HCT116 (cell line): ENCODE results near the gene PSEN2. TPM values are rescaled to one million over a fixed set of nuclear protein-coding genes. Genes with fewer than 3 reads are reported as not detected.

Experiments
- ATAC-seq: fragments of 200-7000 bp; cut with Tn5 transposase; 2 replicates; pipeline ENCODE4 v1.9.1; 2020; ENCODE audit warnings: mild to moderate bottlenecking, moderate library complexity
- BruUV-seq: library from RNA; stranded (reverse); fragments of 400-500 nt; replicated peaks from 2 replicates; lab custom pipeline; 2021; lab: Mats Ljungman, UMichigan
- CTCF ChIA-PET: fragments of 300-600 bp; sonication (Branson Sonifier 250); formaldehyde crosslinking; loops from one replicate; lab custom pipeline; 2021; ENCODE audit warnings: antibody characterized with exemption; lab: Charles Lee
- POLR2A ChIA-PET: fragments of 300-600, 350-600 bp; sonication (Branson Sonifier 250); formaldehyde crosslinking; loops from one replicate; lab custom pipeline; 2021; ENCODE audit warnings: antibody characterized with exemption; lab: Charles Lee
- RAD21 ChIA-PET, 2 experiments: fragments of 300-600 bp; sonication (Branson Sonifier 250); formaldehyde crosslinking; loops; one replicate each; lab custom pipeline; 2023; ENCODE audit warnings: low total read pairs in 2 of 2; ENCODE audit not compliant: uncharacterized antibody in 2 of 2, unreplicated experiment in 2 of 2, low non-redundant PET in 1 of 2; lab: Charles Lee
- DNase-seq: peaks from one replicate; pipeline ENCODE4 v3.0.0-alpha.2; 2010; ENCODE audit warnings: low read depth, low spot score
- H2AFZ ChIP-seq: fragments of 200-600 bp; shearing (Covaris generic), sonication (generic); 2 replicates; pipeline ENCODE4 v1.6.1; 2017; ENCODE audit warnings: low read depth, mixed run types, mixed read lengths, antibody characterized with exemption, low read length; ENCODE audit not compliant: poor library complexity, severe bottlenecking
- H3K27ac ChIP-seq: 2 replicates; pipeline ENCODE4 v1.5.1; 2012; ENCODE audit warnings: low read depth, low read length
- H3K27me3 ChIP-seq: fragments of 200-600 bp; sonication (generic); 2 replicates; pipeline ENCODE4 v1.6.1; 2016; ENCODE audit warnings: mixed run types, low read length, mixed read lengths; ENCODE audit not compliant: insufficient read depth
- H3K36me3 ChIP-seq, 2 experiments: fragments of 200-500 bp in 1 of 2; fragments of 200-600 bp in 1 of 2; sonication (Bioruptor generic) in 1 of 2; sonication (generic) in 1 of 2; 2 replicates each; pipeline versions ENCODE4 v1.5.1 to v1.6.1; 2014 to 2016; ENCODE audit warnings: low read length in 2 of 2, inconsistent platforms in 1 of 2, mixed read lengths in 1 of 2, mixed run types in 1 of 2; ENCODE audit not compliant: insufficient read depth in 2 of 2, control insufficient read depth in 1 of 2
- H3K4me1 ChIP-seq, 2 experiments: fragments of 200-600 bp in 1 of 2; sonication (generic) in 1 of 2; 2 replicates each; pipeline versions ENCODE4 v1.5.1 to v1.6.1; 2012 to 2017; ENCODE audit warnings: low read length in 2 of 2, inconsistent platforms in 1 of 2, mild to moderate bottlenecking in 1 of 2, mixed read lengths in 1 of 2, mixed run types in 1 of 2, moderate library complexity in 1 of 2; ENCODE audit not compliant: insufficient read depth in 2 of 2, control insufficient read depth in 1 of 2
- H3K4me2 ChIP-seq: fragments of 200-600 bp; sonication (generic); 2 replicates; pipeline ENCODE4 v1.6.1; 2017; ENCODE audit warnings: mixed run types, low read length, mixed read lengths
- H3K4me3 ChIP-seq, 2 experiments: fragments of 200-600 bp in 1 of 2; sonication (generic) in 1 of 2; replicated peaks in 1 of 2; 2 replicates each; pipeline ENCODE4 v1.5.1; 2011 to 2016; ENCODE audit warnings: low read length in 2 of 2, control low read depth in 1 of 2, low read depth in 1 of 2, mild to moderate bottlenecking in 1 of 2, mixed read lengths in 1 of 2, mixed run types in 1 of 2
- H3K79me2 ChIP-seq: fragments of 200-600 bp; sonication (generic); 2 replicates; pipeline ENCODE4 v1.6.1; 2017; ENCODE audit warnings: mild to moderate bottlenecking, mixed run types, low read length, moderate library complexity, mixed read lengths; ENCODE audit not compliant: insufficient read depth
- H3K9ac ChIP-seq: fragments of 200-600 bp; sonication (generic); 2 replicates; pipeline ENCODE4 v1.6.1; 2016; ENCODE audit warnings: low read length, mixed read lengths
- H3K9me2 ChIP-seq: fragments of 200-600 bp; sonication (generic), shearing (Covaris generic); 2 replicates; pipeline ENCODE4 v1.6.1; 2017; ENCODE audit warnings: mixed run types, mild to moderate bottlenecking, moderate library complexity; ENCODE audit not compliant: insufficient read depth
- H3K9me3 ChIP-seq, 2 experiments: fragments of 200-500 bp in 1 of 2; fragments of 200-600 bp in 1 of 2; sonication (Bioruptor generic) in 1 of 2; sonication (generic) in 1 of 2; 2 replicates each; pipeline ENCODE4 v1.6.1; 2014 to 2017; ENCODE audit warnings: low read length in 2 of 2, mixed read lengths in 2 of 2, inconsistent platforms in 1 of 2, low read depth in 1 of 2, mild to moderate bottlenecking in 1 of 2, mixed run types in 1 of 2, moderate library complexity in 1 of 2; ENCODE audit not compliant: control insufficient read depth in 1 of 2, insufficient read depth in 1 of 2
- H4K20me1 ChIP-seq: fragments of 200-600 bp; sonication (generic), shearing (Covaris generic); 2 replicates; pipeline ENCODE4 v1.6.1; 2017; ENCODE audit warnings: mixed run types, mild to moderate bottlenecking, moderate library complexity; ENCODE audit not compliant: insufficient read depth
- CEBPB ChIP-seq: IDR thresholded peaks from 2 replicates; pipeline ENCODE4 v1.6.1; 2012; ENCODE audit warnings: low read depth
- EGR1 ChIP-seq: IDR thresholded peaks from 2 replicates; pipeline ENCODE4 v1.6.1; 2012; ENCODE audit warnings: low read depth
- EZH2 ChIP-seq: fragments of 200-600 bp; sonication (generic); IDR thresholded peaks from 2 replicates; pipeline ENCODE4 v1.6.1; 2017; ENCODE audit warnings: antibody characterized with exemption, mixed run types
- EZH2phosphoT487 ChIP-seq: fragments of 200-600 bp; IDR thresholded peaks from 2 replicates; pipeline ENCODE4 v1.6.1; 2018; ENCODE audit warnings: antibody characterized with exemption, borderline replicate concordance
- FOSL1 ChIP-seq: IDR thresholded peaks from 2 replicates; pipeline ENCODE4 v1.6.1; 2012; ENCODE audit warnings: low read depth
- POLR2A ChIP-seq: IDR thresholded peaks from 2 replicates; pipeline ENCODE4 v1.7.0; 2011; ENCODE audit warnings: borderline replicate concordance; ENCODE audit not compliant: insufficient read depth, insufficient read length; ENCODE audit errors: extremely low read depth
- POLR2AphosphoS5 ChIP-seq: IDR thresholded peaks from 2 replicates; pipeline ENCODE4 v1.6.1; 2011; ENCODE audit warnings: mild to moderate bottlenecking, low read depth, low read length, moderate library complexity
- RAD21 ChIP-seq: IDR thresholded peaks from 2 replicates; pipeline ENCODE4 v1.6.1; 2012; ENCODE audit warnings: low read depth, mild to moderate bottlenecking
- SP1 ChIP-seq: IDR thresholded peaks from 2 replicates; pipeline ENCODE4 v1.6.1; 2012; ENCODE audit warnings: low read depth
- SRF ChIP-seq: IDR thresholded peaks from 2 replicates; pipeline ENCODE4 v1.6.1; 2012; ENCODE audit warnings: low read depth
- TCF7L2 ChIP-seq: IDR thresholded peaks from 2 replicates; pipeline ENCODE4 v1.7.0; 2011; ENCODE audit warnings: borderline replicate concordance, inconsistent platforms; ENCODE audit not compliant: insufficient read depth, insufficient read length; ENCODE audit errors: extremely low read depth
- YY1 ChIP-seq: IDR thresholded peaks from 2 replicates; pipeline ENCODE4 v1.6.1; 2011; ENCODE audit warnings: low read length, low read depth, moderate library complexity, mild to moderate bottlenecking; ENCODE audit not compliant: insufficient replicate concordance; ENCODE audit errors: extremely low read depth
- ZFX ChIP-seq: fragments of 450-650 bp; IDR thresholded peaks from 2 replicates; pipeline ENCODE4 v1.6.1; 2017
- ZNF274 ChIP-seq: fragments of 200-500 bp; sonication (Bioruptor generic); IDR thresholded peaks from 2 replicates; pipeline ENCODE4 v1.6.1; 2014; ENCODE audit warnings: mild to moderate bottlenecking, low read depth, low read length, inconsistent platforms
- intact Hi-C: fragments of 100-400 bp; cut with micrococcal nuclease; formaldehyde crosslinking; loops from 2 replicates; pipeline ENCODE4 v1.10.0; 2022
- total RNA-seq: library from RNA; stranded (reverse); gene quantifications from one replicate; pipeline ENCODE4 v1.2.1, GENCODE V29; 2021; ENCODE audit not compliant: unreplicated experiment
- TF ChIP-seq, protein P1 (sequence below), 3 experiments: fragments of 200-600 bp in 1 of 3; sonication (generic) in 1 of 3; IDR thresholded peaks in 2 of 3; conservative IDR thresholded peaks in 1 of 3; 2 replicates each; pipeline ENCODE4 v1.5.1; 2012 to 2017; ENCODE audit warnings: low read depth in 2 of 3, low read length in 2 of 3, antibody characterized with exemption in 1 of 3, borderline replicate concordance in 1 of 3, control low read depth in 1 of 3, mild to moderate bottlenecking in 1 of 3, mixed read lengths in 1 of 3, mixed run types in 1 of 3, moderate library complexity in 1 of 3; ENCODE audit not compliant: insufficient read depth in 1 of 3
- TF ChIP-seq, protein P2 (sequence below): IDR thresholded peaks from 2 replicates; pipeline ENCODE4 v1.6.1; 2011; ENCODE audit warnings: mild to moderate bottlenecking, low read length, moderate library complexity; ENCODE audit not compliant: insufficient replicate concordance; ENCODE audit errors: extremely low read depth
- TF ChIP-seq, protein P3 (sequence below): IDR thresholded peaks from 2 replicates; pipeline ENCODE4 v1.6.1; 2012
- TF ChIP-seq, protein P4 (sequence below): IDR thresholded peaks from 2 replicates; pipeline ENCODE4 v1.6.1; 2012; ENCODE audit warnings: low read depth
- TF ChIP-seq, protein P5 (sequence below): IDR thresholded peaks from 2 replicates; pipeline ENCODE4 v1.6.1; 2012

PSEN2 gene
- total RNA-seq, 1 experiment from 2014 or later, result 28.5 TPM

DNA sequence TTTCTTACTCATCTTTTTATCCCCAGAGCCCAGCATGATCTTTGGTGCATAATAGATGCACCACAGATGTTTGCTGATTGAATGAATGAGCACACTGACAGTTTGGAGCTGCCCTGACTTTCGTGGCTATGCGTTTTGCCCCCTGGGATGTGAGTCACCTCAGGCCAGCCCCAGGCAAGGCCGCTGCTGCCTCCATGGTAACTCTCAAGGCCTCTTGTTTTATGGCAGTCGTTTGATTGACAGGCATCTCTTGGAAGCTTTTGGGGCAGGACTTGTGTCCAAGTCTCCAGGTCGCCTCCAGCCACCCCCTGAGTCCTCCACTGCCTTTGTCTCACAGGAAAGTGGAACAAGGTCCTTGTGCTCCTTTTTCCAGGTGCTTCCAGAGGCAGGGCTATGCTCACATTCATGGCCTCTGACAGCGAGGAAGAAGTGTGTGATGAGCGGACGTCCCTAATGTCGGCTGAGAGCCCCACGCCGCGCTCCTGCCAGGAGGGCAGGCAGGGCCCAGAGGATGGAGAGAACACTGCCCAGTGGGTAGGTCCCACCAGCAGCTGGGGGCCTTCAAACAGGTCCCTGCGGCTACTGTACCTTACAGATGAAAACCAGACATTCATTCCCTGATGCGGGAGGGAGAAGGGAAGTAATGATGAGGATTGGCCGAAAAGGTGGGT, 11.2 kb downstream of the PSEN2 start:
- BruUV-seq, result no TSS peak
- H4K20me1 ChIP-seq, result no peaks in the 10 kb centered on the region
- CTCF ChIA-PET, result no interaction called here
- no peak for DNase-seq
- H3K4me3 ChIP-seq, result no peak overlapping the region
- H3K27me3 ChIP-seq, result no peaks in the 10 kb centered on the region
- POLR2A ChIA-PET, result no interaction called here
- TF ChIP-seq SRF (no peak), ZFX (no peak), EZH2 (no peak), SP1 (no peak), TCF7L2 (no peak), FOSL1 (no peak), RAD21 (no peak), POLR2AphosphoS5 (no peak), EZH2phosphoT487 (no peak), YY1 (no peak), CEBPB (no peak), EGR1 (no peak), ZNF274 (no peak), POLR2A (no peak)
- TF ChIP-seq, protein P1, sequence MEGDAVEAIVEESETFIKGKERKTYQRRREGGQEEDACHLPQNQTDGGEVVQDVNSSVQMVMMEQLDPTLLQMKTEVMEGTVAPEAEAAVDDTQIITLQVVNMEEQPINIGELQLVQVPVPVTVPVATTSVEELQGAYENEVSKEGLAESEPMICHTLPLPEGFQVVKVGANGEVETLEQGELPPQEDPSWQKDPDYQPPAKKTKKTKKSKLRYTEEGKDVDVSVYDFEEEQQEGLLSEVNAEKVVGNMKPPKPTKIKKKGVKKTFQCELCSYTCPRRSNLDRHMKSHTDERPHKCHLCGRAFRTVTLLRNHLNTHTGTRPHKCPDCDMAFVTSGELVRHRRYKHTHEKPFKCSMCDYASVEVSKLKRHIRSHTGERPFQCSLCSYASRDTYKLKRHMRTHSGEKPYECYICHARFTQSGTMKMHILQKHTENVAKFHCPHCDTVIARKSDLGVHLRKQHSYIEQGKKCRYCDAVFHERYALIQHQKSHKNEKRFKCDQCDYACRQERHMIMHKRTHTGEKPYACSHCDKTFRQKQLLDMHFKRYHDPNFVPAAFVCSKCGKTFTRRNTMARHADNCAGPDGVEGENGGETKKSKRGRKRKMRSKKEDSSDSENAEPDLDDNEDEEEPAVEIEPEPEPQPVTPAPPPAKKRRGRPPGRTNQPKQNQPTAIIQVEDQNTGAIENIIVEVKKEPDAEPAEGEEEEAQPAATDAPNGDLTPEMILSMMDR (IDR thresholded peaks at IDR 0.05 in 2 of 3, conservative IDR thresholded peaks at IDR 0.05 in 1 of 3; ENCODE audit: borderline replicate concordance in 1 of 3, insufficient read depth in 1 of 3, low read depth in 2 of 3, low read length in 2 of 3), result no peak
- TF ChIP-seq, protein P2, sequence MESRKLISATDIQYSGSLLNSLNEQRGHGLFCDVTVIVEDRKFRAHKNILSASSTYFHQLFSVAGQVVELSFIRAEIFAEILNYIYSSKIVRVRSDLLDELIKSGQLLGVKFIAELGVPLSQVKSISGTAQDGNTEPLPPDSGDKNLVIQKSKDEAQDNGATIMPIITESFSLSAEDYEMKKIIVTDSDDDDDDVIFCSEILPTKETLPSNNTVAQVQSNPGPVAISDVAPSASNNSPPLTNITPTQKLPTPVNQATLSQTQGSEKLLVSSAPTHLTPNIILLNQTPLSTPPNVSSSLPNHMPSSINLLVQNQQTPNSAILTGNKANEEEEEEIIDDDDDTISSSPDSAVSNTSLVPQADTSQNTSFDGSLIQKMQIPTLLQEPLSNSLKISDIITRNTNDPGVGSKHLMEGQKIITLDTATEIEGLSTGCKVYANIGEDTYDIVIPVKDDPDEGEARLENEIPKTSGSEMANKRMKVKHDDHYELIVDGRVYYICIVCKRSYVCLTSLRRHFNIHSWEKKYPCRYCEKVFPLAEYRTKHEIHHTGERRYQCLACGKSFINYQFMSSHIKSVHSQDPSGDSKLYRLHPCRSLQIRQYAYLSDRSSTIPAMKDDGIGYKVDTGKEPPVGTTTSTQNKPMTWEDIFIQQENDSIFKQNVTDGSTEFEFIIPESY, result no peak
- TF ChIP-seq, protein P3, sequence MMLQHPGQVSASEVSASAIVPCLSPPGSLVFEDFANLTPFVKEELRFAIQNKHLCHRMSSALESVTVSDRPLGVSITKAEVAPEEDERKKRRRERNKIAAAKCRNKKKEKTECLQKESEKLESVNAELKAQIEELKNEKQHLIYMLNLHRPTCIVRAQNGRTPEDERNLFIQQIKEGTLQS, result no peak
- TF ChIP-seq, protein P4, sequence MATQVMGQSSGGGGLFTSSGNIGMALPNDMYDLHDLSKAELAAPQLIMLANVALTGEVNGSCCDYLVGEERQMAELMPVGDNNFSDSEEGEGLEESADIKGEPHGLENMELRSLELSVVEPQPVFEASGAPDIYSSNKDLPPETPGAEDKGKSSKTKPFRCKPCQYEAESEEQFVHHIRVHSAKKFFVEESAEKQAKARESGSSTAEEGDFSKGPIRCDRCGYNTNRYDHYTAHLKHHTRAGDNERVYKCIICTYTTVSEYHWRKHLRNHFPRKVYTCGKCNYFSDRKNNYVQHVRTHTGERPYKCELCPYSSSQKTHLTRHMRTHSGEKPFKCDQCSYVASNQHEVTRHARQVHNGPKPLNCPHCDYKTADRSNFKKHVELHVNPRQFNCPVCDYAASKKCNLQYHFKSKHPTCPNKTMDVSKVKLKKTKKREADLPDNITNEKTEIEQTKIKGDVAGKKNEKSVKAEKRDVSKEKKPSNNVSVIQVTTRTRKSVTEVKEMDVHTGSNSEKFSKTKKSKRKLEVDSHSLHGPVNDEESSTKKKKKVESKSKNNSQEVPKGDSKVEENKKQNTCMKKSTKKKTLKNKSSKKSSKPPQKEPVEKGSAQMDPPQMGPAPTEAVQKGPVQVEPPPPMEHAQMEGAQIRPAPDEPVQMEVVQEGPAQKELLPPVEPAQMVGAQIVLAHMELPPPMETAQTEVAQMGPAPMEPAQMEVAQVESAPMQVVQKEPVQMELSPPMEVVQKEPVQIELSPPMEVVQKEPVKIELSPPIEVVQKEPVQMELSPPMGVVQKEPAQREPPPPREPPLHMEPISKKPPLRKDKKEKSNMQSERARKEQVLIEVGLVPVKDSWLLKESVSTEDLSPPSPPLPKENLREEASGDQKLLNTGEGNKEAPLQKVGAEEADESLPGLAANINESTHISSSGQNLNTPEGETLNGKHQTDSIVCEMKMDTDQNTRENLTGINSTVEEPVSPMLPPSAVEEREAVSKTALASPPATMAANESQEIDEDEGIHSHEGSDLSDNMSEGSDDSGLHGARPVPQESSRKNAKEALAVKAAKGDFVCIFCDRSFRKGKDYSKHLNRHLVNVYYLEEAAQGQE, result no peak
- TF ChIP-seq, protein P5, sequence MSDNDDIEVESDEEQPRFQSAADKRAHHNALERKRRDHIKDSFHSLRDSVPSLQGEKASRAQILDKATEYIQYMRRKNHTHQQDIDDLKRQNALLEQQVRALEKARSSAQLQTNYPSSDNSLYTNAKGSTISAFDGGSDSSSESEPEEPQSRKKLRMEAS, result no peak
- TF ChIP-seq, all 23 proteins: peak for 0
- Histone ChIP-seq H3K9me3 (no peaks in the 10 kb centered on the region), H3K9me2 (no peaks in the 10 kb centered on the region), H3K4me1 (peaks cover 0 to 9% of the 10 kb centered on the region in 2 experiments; a peak in 2 of 4 replicates), H3K79me2 (peaks cover 4% of the 10 kb centered on the region; the same call in 1 of the 2 replicates), H3K9ac (no peak overlapping the region), H3K36me3 (peaks cover 15 to 30% of the 10 kb centered on the region in 2 experiments; a peak in 3 of 4 replicates), H3K4me2 (no peak overlapping the region), H3K27ac (no peak overlapping the region), H2AFZ (no peak overlapping the region)
- intact Hi-C loops, result no loop called here
- RAD21 ChIA-PET, result no interaction called here
- no peak for ATAC-seq
